Measurements from ENCODE around the gene PPP4R1.

The PPP4R1 gene

GRCh38 chr18:9506046-9506792 lies 108.1 kb downstream of the PPP4R1 start:
- Histone ChIP-seq H3K4me3 (ENCODE audit: low read length) (no peak overlapping the region), H3K27ac (ENCODE audit: low read depth, low read length) (no peak overlapping the region), H3K4me1 (ENCODE audit: control insufficient read depth, insufficient read depth, low read length) (no peaks in the 10 kb centered on the region), H3K27me3 (ENCODE audit: control insufficient read depth, insufficient read depth, low read length) (no peaks in the 10 kb centered on the region), H3K36me3 (ENCODE audit: control insufficient read depth, insufficient read depth, low read length) (no peaks in the 10 kb centered on the region), H3K9ac (ENCODE audit: low read length) (no peak overlapping the region)
